Tibial nerve (tissue), 4 donors: ENCODE results near the gene RSPH4A.

Source experiments
- EP300 ChIP-seq, 2 donors: sonication (generic); formaldehyde crosslinking; IDR thresholded peaks; one replicate each; pipeline ENCODE4 v1.6.1; 2017; ENCODE audit warnings: antibody characterized with exemption in 2 of 2, mild to moderate bottlenecking in 1 of 2
- POLR2A ChIP-seq, 2 donors: fragments of 450-650 bp; IDR thresholded peaks; one replicate each; pipeline ENCODE4 v1.6.1; 2017; ENCODE audit warnings: antibody characterized with exemption in 2 of 2, mild to moderate bottlenecking in 2 of 2, moderate library complexity in 2 of 2
- TF ChIP-seq, protein P1 (sequence below), 5 experiments: fragments of 200-600 bp in 3 of 5; fragments of 450-650 bp in 2 of 5; sonication (generic) in 3 of 5; IDR thresholded peaks; one replicate each; pipeline ENCODE4 v1.5.1; 2016 to 2019; ENCODE audit warnings: antibody characterized with exemption in 5 of 5, mild to moderate bottlenecking in 3 of 5, moderate library complexity in 2 of 5

- TF ChIP-seq POLR2A (IDR thresholded peaks at IDR 0.05), result no peak
- no peak for TF ChIP-seq EP300 (IDR thresholded peaks at IDR 0.05)
- TF ChIP-seq, protein P1, sequence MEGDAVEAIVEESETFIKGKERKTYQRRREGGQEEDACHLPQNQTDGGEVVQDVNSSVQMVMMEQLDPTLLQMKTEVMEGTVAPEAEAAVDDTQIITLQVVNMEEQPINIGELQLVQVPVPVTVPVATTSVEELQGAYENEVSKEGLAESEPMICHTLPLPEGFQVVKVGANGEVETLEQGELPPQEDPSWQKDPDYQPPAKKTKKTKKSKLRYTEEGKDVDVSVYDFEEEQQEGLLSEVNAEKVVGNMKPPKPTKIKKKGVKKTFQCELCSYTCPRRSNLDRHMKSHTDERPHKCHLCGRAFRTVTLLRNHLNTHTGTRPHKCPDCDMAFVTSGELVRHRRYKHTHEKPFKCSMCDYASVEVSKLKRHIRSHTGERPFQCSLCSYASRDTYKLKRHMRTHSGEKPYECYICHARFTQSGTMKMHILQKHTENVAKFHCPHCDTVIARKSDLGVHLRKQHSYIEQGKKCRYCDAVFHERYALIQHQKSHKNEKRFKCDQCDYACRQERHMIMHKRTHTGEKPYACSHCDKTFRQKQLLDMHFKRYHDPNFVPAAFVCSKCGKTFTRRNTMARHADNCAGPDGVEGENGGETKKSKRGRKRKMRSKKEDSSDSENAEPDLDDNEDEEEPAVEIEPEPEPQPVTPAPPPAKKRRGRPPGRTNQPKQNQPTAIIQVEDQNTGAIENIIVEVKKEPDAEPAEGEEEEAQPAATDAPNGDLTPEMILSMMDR (IDR thresholded peaks at IDR 0.05), result no peak
These were observed 17.4 kb downstream of the RSPH4A start for GRCh38 chr6:116633685-116634084.
